Stimulated activated CD8-positive, alpha-beta memory T cell treated with anti-CD3 and anti-CD28 coated beads, Interleukin-15, amount 100 ng/mL, for 4 hours (primary cell): ENCODE measurements around the gene PAQR5.
"Not testable (repeated sequence)": the region's sequence is repeated elsewhere in the genome, so short reads cannot be mapped to it uniquely, and the experiment has no call there.

ENCODE experiments used
- DNase-seq, 2 donors: peaks; one replicate each; pipeline ENCODE4 v3.0.0-alpha.2; 2020; ENCODE audit warnings: low read depth in 2 of 2

The PAQR5 gene

GRCh38 chr15:69316291-69316690 lies 17.6 kb downstream of the PAQR5 start:
- no peak for DNase-seq

- no peak for DNase-seq
Observed at GRCh38 chr15:69317392-69317841, 18.7 kb downstream of the PAQR5 start.

GRCh38 chr15:69318033-69318432 lies 19.3 kb downstream of the PAQR5 start:
- DNase-seq = no peak

- no peak for DNase-seq
Observed at GRCh38 chr15:69319384-69320375, 21.0 kb downstream of the PAQR5 start.

- DNase-seq = no peak
Observed at GRCh38 chr15:69320977-69321554, 22.4 kb downstream of the PAQR5 start.

- no peak for DNase-seq
Observed at GRCh38 chr15:69323893-69324430, 25.2 kb downstream of the PAQR5 start.

- no peak for DNase-seq
Observed at GRCh38 chr15:69324565-69324964, 25.9 kb downstream of the PAQR5 start.

GRCh38 chr15:69325456-69325971 lies 26.8 kb downstream of the PAQR5 start:
- DNase-seq = no peak

GRCh38 chr15:69328080-69328479 lies 29.4 kb downstream of the PAQR5 start:
- no peak for DNase-seq

- no peak for DNase-seq
Observed at GRCh38 chr15:69328739-69329138, 30.0 kb downstream of the PAQR5 start.

- DNase-seq = no peak
Observed at GRCh38 chr15:69337138-69337537, 38.4 kb downstream of the PAQR5 start.

GRCh38 chr15:69338535-69339213 lies 40.0 kb downstream of the PAQR5 start:
- DNase-seq = no peak

- DNase-seq = not testable (repeated sequence)
Observed at GRCh38 chr15:69339214-69339543, 40.5 kb downstream of the PAQR5 start.

- no peak for DNase-seq
Observed at GRCh38 chr15:69340243-69340900, 41.7 kb downstream of the PAQR5 start.

- no peak for DNase-seq
Observed at GRCh38 chr15:69341356-69341755, 42.6 kb downstream of the PAQR5 start.

GRCh38 chr15:69342460-69343076 lies 43.9 kb downstream of the PAQR5 start:
- no peak for DNase-seq

GRCh38 chr15:69343133-69343532 lies 44.4 kb downstream of the PAQR5 start:
- DNase-seq = no peak

- DNase-seq = no peak
Observed at GRCh38 chr15:69344238-69344637, 45.5 kb downstream of the PAQR5 start.

- DNase-seq = no peak
Observed at GRCh38 chr15:69346112-69346511, 47.4 kb downstream of the PAQR5 start.

GRCh38 chr15:69351333-69351732 lies 52.6 kb downstream of the PAQR5 start:
- no peak for DNase-seq

- no peak for DNase-seq
Observed at GRCh38 chr15:69351884-69352283, 53.2 kb downstream of the PAQR5 start.
